NCI-H146 treated with DMSO at 0.1 percent for 48 hours (cell line): ENCODE measurements around the gene ALKBH8.
A peak's percentile ranks its signal among the peaks of the same experiment; 100 is the strongest.
"Not testable (repeated sequence)": the region's sequence is repeated elsewhere in the genome, so short reads cannot be mapped to it uniquely, and the experiment has no call there.

Experiments
- DNase-seq: peaks from one replicate; lab custom pipeline; 2025; ENCODE audit not compliant: unreplicated experiment; lab: John Stamatoyannopoulos, UW

Gene ALKBH8

DNA sequence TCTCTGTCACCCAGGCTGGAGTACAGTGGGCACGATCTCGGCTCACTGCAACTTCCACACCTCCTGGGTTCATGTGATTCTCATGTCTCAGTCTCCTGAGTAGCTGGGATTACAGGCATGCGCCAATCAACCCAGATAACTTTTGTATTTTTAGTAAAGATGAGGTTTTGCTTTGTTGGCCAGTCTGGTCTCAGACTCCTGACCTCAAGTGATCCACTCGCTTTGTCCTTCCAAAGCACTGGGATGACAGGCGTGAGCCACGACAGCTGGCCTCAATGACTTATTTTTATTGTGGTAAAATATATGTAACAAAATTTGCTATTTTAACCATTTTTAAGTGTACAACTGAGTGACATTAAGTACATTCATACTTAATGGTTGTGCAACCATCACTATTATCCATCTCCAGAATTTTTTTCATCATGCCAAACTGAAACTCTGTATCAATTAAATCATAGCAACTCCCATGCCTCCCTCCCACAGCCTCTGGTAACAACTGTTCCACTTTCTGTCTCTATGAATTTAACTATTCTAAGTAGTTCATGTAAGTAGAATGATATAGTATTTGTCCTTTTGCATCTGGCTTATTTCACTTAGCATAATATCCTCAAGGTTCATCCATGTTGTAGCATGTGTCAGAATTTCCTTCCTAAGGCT, 57.2 kb downstream of the ALKBH8 start:
- no peak for DNase-seq

DNA sequence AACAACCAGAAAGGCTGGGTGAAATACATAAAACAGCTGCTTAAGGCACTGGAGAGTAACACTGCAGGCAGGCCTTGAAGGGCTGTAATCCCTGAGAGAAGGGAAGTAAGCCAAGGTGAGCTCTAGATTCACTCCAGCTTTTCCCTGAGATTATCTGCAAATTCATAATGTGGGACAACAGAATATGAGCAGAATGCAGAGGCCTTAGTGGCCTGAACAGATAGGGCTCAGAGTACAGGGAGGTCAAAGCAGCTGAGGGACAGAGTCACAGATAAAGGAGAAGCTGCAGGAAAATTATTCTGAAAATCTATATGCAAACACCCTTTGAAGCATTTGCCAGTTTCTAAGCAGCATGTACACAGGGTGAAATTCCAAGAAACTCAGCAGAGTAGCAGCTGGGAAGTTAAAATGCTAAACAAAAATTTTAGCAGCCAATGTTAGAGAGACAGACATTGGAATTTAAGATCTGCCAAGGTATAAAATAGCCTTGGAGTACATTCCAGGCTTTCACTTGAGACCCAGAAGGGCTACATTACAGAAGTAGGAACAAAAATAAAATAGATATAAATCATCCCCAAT, 59.8 kb downstream of the ALKBH8 start:
- no peak for DNase-seq

DNA sequence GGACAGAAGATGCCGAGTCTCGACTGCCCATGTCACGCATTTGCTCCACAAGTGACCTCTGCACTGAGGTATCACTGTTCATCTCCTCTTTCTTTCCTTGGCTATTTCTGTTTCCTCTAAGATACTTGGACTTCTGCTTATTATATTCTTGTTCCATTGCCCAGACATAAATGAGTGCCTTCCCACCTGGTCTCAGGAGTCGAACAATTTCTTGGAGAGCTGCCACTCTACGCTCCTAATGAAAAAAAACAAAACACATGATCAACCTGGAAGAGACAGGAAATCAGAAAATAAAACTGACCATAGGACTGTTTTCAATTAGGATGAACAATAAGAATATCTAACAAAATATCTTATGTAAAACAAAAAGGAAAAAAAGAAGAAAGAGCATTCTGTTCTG, 60.6 kb downstream of the ALKBH8 start:
- DNase-seq, result no peak

DNA sequence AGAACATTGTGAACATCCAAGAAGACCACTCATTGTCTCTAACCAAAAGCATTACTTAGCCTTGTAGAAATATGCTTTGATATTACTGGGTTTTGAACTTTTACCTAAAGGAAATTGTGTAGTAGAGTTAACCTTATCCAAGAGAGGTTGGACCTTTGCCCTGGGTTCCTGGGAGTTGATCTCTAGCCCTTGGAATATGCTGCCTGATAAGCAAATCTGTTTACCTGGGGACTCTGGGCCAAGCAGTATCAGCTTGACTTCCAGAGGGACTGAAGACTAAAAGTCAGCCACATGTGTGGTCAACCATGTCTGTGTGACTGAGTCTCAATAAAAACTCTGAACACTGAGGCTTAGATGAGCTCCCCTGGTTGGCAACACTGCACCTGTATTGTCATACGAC, 63.8 kb downstream of the ALKBH8 start:
- DNase-seq, result no peak

DNA sequence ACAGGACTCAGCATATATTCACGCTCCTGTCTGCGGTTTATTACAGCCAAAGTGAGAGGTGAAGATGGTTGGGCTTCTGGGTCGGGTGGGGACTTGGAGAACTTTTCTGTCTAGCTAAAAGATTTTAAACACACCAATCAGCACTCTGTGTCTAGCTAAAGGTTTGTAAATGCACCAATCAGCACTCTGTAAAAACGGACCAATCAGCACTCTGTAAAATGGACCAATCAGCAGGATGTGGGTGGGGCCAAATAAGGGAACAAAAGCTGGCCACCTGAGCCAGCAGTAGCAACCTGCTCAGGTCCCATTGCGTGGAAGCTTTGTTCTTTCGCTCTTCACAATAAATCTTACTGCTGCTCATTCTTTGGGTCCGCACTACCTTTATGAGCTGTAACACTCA, 68.2 kb downstream of the ALKBH8 start:
- DNase-seq, result not testable (repeated sequence)

DNA sequence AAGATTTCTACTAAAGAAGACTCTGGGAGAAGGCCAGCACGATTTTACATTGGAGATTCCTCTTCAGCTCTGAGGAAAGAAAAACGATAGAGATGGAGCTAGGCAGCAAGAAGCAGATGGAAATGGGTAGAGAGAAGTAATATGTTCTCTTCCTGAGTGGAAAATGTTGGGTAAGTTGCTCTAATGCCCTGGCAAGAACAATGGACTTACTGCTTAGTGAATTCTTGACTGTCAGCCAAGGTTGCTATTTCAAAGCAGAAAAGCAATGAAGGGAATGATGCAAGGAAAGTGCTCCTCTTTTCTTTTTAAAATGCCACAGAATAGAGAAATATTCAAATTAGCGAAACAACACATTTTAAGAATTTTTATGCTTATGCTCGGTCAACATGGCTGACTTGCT, 69.5 kb downstream of the ALKBH8 start:
- no peak for DNase-seq

DNA sequence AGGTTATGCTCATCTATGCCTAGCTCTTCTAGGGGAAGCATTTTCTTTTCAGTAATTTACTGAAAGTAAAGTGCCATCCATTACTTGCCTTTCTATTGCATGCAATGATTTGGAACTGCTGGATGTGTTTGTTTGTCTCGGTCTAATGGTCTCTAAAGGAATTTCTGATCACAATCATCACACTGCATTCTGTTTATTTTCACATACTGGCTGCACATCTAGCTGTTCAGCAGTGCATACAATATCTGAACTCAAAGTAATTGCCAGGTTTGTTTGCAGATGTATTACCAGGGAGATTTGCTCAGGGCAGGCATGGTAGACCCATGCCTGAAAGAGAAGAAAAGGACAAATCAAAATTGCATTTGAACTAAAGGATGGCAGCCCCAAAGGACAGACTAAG, 71.5 kb downstream of the ALKBH8 start:
- DNase-seq, result no peak

DNA sequence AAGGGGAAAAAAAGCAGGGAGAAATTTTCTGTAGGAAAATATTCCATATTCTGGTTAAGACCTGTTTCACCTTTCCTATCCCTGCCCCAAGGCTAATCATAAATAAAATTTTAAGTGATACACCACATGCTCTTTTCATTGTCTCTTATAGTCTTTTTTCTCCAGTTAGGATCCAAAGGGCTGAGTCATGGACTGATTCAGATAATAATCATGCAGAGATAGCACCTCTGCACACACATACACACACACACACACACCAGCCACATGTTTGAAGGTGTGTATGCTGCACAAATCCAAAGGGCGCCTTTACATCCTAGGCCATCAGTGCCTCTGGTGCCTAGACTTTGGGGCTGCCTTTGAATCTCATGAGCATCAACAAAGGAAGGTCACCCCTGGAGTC, 72.4 kb downstream of the ALKBH8 start:
- DNase-seq, result no peak

DNA sequence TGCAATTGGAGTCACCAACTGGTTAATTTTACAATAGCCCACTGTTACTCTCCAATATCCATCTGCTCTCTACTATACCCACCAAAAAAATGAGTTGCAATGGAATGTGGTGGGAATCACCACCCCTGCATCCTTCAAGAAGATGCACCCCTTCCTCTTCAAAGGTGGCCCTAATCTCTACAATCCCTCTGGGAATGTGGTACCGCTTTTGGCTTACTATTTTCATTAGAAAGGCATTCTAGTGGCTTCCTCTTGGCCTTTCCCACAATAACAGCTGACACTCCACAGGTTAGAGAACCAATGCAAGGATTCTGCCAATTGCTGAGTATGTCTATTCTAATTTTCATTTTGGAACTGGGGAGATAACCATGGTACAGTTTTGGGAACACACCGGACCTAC, 74.7 kb downstream of the ALKBH8 start:
- DNase-seq, result no peak

DNA sequence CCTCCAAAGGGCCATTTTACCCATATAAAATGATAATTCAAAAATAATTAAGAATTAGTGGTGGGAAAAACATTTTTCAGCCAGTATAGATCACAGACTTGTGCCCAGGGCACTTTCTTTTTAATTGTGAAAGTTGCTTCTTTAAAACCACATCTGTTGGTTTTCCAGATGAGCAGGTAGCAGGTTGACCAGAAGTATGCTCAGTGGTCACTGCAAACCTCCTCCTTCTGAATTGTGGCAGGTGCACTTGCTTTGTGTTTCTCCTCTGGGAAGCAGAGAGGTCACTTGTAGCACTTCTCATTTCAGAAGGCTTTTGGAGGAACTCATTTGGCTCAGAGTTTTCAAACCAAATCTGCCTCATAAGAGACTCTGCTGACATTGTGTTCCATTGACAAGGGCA, 83.3 kb downstream of the ALKBH8 start:
- no peak for DNase-seq

DNA sequence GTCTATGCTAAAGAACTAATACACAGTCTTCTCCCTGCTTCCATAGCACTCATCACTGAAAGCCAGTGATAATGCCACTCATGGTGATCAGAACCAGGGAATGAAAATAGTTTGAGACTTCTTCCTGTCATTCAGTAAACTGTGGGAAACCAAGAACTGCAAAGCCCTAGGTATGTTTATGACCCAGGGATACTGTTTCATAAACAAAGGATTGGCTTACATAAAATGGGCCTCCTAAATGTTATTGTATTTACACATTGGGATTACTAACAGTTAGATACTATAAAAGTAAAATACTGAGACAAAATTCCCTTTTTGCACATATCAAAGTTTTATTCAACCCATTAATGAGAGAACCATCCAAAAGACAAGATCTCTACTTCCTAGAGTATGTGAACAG, 86.6 kb downstream of the ALKBH8 start:
- DNase-seq, result no peak

DNA sequence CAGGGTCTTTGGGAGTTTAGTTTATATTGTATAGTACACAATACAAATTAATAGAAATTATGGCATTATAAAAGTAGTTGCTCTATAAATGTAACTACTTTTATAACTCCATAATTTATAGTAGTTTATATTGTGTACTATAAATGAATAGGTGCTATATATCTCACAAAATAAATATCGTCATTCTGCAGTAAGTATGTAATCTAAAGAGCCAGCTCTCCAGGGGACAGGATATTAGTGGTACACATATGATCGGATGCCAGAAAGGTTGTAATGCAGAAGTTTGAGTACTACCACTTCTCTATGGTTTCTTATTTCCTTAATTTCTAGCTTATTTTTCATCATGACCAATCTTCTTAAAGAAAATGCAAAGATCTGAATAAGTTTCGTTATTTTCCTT, 87.7 kb downstream of the ALKBH8 start:
- DNase-seq, result no peak

DNA sequence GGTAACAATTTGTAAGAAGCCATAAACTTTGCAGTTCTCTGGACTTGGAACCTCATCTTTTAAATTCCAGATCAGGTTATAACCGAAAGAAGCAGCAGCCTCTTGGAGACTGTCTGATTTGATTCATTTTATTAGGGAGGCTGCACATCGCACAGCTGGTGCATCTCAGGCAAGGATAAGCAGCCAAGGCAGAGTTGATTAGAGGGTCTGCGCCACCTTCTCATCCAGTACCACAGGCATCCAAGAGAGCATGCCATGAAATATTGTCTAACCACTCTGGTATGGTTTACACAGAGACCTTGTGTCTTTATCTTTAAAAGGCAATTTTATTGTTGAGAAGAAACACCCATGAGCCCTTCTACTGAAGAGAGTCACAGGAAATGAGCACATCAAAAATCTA, 91.7 kb downstream of the ALKBH8 start:
- DNase-seq, result no peak

DNA sequence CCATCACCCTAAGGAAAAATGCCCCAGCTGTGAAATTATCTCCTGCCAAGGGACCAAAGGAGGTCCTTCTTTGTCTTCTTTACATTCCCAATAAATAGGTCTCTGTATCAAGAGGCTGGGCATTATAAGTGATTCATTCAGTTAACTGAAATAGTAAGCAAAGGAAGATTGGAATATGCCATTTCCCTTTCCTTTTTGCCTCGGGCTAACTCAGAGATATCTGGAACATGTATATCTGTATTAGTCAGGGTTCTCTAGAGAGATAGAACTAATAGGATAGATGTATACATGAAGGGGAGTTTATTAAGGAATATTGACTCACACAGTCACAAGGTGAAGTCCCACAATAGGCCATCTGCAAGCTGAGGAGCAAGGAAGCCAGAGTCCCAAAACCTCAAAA, 92.6 kb downstream of the ALKBH8 start:
- DNase-seq, result no peak

DNA sequence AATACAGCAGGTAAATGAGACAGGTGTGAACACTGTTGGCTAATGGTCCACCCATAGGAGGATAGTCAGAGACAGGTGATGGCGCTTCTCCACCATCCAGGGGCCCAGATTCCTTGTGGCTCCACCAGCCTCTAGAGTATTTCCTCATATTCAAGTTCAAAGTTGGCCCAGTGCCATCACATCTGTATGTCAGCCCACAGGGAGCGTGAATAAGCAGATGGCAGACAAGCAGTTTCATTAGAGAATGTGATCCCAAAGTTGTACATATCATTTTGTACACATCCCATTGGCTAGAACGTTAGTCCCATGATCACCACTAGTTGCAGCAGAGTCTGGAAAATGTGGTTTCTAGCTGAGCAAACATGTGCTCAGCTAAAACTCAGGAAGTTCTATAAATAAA, 96.9 kb downstream of the ALKBH8 start:
- no peak for DNase-seq

DNA sequence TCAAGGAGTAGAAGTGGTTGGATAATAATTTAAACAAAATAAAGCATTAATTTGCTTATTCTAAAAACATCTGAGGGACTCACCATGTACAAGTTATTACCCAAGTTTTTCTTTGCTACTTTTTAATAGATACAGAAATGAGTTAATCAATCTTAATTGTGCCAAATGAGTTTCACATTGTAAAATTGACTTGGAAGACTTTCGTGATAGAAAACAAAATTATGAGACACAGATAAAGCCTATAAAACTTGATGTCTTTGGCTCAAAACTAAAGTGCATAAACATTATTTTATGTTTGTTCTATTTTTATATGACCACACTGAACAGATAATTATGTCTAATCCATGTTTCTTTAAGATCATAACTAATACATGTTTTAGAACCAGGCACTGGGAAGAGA, 97.8 kb downstream of the ALKBH8 start:
- DNase-seq, result no peak

DNA sequence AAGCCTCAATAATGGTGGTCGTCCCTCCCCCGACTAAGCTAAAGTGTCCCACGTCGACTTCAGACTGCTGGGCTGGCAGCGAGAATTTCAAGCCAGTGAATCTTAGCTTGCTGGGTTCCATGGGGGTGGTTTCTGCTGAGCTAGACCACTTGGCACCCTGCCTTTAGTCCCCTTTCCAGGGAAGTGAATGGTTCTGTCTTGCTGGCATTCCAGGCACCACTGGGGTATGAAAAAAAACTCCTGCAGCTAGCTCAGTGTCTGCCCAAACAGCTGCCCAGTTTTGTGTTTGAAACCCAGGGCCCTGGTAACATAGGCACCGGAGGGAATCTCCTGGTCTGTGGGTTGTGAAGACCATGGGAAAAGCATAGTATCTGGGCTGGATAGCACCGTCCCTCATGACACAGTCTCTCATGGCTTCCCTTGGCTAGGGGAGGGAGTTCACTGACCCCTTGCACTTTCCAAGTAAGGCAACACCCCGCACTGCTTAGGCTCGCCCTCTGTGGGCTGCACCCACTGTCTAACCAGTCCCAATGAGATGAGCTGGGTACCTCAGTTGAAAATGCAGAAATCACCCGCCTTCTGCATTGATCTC, 99.2 kb downstream of the ALKBH8 start:
- DNase-seq, result not testable (repeated sequence)

DNA sequence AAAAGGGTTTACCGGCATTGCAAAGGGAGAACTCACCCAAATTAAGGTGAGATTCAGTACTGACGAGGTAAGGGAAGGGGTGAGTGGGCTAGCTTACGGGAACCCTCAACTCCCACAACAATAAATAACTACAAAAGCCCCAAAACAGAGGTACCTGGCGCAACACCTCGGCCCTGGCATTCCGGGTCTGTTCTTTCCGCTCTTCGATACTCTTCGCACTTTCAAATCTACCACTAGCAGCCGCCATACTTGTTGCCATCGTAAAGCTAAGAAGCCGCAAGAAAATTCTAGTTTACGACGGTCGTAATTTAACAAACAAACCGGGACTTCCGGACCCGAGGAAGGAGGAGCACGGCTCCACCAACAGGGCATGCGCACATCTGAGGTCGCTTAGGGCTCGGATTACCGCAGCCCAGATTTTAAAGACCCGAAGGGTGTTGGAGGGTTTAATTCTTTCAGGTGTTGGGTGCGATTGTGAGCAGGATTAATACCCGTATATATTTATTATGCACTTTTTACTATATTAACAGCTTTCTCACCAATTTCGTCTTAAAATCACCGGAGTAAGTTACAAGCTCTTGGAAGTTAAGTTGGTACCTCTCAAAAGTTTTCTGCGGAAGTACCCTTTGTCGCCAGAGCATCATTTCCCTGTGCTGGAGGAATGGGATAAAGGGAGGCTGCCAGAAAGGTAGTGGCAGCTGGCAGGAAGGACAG, 107.8 kb downstream of the ALKBH8 start, which contains the start of gene CWF19L2:
Gene CWF19L2 (minus strand): TSS at position 268 of the 714 bp plus-strand sequence. CDS start 9 bp downstream, at position 259.
- DNase-seq, result peak; percentile 92

DNA sequence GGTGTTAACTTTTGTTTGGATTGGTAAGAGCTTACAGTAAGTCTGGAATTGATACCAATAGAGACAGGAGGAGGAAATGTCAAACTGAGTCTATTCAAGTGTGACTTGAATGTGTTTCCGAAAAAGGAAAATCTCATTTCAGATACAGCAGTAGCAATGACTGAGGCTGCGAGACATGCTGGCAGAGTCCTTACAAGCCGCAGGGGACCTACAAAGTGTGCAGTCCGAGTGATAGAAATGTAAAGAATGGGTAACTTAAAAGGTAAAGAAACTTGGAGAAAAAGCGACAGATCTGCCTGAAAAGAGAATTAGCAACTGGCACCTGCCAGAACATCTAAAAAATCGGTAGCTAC, 108.4 kb downstream of the ALKBH8 start:
- DNase-seq, result no peak

DNA sequence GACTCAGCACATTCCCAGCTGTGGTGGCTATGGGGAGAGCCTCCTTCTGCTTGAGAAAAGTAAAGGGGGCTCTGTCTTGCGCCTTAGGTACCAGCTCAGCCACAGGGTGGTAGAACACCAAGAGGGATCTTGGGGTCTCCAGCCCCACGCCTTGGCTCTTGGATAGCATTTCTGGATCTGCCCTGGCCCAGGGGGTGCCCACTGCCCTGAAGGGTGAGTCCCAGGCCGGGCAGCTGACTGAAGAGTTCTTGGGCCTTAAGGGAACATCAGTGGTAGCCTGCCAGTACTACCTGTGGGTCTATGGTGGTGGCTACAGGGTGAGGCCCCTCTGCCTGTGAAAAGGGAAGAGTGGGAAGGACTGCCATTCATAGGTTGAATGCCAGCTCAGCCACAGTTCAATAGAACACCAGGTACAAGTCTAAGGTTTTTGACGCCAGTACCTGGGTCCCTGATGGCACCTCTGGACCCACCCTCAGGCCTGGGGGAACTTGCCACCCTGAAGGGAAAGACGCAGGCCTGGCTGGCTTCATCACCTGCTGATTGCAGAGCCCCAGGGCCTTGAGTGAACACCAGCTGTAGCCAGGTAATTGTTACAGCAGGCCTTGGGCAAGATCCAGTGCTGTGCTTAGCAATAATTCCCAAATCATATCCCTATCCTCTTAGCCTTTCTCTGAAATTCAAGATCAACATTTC, 111.8 kb downstream of the ALKBH8 start:
- DNase-seq, result no peak
